GM21825 (cell line): Measurements from ENCODE around the gene LBP.
"Not testable (repeated sequence)": the region's sequence is repeated elsewhere in the genome, so short reads cannot be mapped to it uniquely, and the experiment has no call there.

Experiments used
- ATAC-seq: cut with Tn5 transposase; IDR thresholded peaks from one replicate; pipeline ENCODE4 v1.9.1; 2021; ENCODE audit warnings: mild to moderate bottlenecking, moderate library complexity; ENCODE audit not compliant: unreplicated experiment

LBP gene

DNA sequence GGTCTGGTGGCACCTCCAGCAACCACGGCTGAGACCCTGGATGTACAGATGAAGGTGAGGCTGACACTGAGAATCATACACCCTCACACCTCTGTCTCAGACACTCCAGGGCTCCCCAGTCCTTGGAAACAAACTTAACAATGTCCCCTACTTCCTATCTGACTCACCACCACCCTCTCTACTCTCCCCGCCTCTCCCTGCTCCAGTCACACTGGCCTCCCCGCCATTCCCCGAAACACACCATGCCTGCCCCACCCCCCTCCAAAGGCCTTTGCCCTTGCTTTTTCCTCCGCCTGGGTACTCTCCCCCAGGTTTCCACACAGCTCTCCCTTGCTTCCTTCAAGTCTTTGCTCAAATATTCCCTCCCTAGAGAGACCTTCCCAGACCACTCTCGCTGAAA lies 26.1 kb upstream of the LBP start:
- no peak for ATAC-seq

DNA sequence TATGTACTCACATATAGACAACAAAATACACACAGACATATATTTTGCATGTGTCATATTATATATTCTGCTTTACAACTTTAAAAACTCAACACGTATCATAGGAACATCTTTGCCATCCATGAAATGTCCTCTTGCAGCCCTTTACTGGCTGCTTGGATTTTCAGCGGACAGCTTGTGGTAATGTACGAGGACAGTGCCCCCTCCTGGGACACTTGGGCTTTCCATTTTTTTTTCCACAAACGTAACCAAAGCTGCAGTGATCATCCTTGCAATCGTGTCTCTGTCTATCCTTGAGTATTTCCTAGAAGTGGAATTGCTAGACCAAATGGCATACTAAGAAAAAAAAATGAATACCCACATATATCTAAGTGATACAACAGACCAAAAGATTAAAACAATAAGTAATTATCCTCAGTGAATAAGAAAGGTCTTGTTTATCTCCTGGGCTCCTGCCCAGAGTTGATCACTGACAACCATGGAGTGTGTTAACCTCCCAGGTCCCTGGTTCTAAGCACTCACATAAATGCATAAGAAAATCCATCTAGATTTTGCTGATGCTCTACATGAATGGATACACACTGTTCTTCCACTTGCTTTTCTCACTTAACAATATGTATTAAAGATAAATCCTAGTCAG lies 24.2 kb upstream of the LBP start:
- no peak for ATAC-seq

DNA sequence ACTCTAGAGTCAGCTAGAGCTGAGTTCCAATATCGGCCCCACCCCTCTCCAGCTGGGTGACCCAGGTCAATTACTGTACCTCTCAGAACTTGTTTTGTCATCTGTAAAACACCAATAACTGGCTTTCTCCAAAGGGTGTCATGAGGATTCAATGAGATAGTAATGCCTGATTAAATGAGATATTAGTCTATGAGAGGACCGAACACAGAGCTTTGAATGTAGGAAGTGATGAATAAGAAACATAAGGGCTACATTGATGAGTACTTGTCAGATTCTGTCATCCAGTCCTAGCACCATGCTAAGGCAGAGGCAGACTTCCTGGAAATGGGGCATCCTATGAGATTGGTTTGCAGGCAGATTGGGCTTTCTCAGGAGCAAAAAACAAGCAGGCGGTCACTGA lies 22.1 kb upstream of the LBP start:
- ATAC-seq = no peak

DNA sequence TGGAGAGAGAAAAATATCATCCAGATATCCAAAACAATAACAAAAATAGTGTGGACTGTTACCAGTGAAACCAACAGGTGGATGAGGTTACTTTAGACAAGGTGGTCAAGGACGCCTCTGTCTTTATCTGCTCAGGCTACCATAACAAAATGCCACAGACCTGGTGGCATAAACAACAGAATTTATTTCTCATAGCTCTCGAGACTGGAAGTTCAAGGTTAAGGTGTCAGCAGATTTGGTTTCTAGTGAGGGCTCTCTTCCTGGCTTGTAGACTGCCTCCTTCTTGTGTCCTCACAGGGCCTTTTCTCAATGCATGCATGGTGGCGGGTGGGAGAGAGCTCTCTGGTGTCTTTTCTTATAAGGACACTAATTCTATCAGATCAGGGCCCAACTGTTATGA lies 21.1 kb upstream of the LBP start:
- ATAC-seq = no peak

DNA sequence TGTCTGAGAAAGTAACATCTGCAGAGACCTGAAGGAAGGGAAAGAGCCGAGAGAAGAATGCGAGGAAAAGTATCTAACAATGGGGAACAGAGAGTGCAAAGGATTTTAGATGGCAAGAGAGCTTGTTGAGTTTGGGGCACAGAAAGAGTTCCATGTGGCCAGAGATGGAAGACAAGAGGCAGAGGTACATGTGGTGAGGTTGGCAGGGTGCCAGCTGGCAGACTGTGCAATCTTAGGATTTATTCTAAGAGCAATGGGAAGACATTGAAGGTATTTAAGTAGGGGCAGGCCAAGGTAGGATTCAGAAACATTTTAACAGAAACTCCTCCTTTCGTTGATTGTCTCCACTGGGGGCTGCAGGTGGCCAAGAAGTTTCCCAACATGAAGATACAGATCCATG lies 20.4 kb upstream of the LBP start:
- no peak for ATAC-seq

DNA sequence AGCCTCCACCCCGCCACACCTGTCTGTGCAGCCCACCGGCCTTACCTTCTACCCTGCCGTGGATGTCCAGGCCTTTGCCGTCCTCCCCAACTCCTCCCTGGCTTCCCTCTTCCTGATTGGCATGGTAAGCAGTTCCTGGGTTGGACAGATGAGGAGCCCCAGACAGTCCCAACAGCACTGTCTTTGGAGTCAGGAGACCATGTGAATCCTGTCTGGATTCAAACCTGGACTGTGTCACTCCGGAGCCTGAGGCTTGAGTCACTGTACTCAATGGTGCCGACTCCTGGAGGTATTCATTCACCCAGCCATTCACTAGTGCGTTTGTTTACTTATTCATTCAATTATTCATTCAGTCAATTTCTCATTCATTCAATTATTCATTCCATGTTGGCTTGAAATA lies 20.0 kb upstream of the LBP start:
- ATAC-seq = no peak

DNA sequence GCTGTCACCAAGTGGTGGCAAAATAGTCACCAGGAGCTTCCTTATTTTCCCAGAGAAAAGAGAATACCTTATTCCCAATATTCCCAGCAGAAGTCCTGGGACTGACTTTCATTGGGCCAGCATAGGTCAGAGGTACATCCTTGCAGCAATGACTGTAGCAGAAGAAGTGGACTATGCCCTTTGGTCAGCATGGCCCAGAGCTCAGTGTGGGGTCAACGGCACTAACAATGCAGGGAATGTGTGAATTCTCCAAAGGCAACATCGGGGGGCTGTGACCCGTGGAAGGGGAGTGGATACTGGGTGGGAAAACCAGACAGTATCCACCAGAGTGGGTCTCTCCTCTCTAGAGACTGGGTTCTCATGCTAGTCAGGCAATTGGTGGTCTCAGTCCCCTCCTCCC lies 15.6 kb upstream of the LBP start:
- ATAC-seq = no peak

DNA sequence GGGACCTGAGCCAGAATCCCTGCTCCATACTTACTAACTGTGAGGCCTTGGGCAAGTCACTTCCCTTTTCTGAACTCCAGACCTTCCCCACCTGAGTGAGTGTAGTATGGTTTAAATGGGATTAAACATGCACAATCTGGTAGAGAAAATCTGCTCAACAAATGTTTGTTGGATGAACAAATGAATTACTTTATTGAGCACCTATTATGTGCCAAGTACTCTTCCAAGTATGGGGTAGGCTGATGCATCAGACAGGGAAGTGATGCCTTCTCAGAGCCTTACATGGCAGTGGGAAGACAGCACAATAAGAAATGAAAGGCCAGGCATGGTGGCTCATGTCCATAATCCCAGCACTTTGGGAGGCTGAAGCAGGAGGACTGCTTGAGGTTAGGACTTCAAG lies 15.0 kb upstream of the LBP start:
- ATAC-seq = no peak

DNA sequence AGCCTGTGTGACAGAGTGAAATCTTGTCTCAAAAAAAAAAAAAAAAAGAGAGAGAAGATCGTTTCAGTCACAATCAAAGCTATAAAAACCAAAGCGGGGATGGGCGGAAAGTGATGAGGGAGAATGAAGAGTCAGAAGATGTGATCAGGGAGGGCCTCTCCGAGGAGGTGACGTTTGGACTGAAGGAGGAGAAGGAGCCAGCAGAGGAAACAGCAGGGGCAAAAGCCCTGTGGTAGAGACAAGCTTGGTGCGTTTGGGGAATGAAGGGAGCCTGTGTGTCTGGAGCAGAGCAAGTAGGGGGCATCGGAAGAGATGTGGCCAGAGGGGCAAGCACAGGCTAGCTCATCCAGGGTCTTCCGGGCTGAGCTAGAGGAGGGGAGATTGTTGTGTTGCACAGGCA lies 14.5 kb upstream of the LBP start:
- no peak for ATAC-seq

DNA sequence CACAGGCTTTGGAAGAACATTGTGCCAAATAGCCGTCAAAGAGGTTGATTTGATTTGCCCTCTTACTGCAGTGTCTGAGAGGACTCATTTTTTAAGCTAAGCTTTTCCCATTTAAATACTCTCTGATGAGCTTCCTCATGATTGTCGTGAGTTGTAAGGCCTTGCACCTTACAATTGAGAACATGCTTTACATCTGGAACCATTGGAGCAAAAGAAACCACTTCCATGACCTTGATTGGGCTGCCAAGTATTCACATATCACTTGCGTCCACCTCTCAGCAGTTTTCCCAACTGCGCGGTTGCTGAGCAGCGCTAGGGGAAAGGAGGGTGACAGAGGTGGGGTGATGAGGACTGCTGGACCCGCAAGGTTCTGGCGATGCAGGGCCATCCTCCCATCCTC lies 12.3 kb upstream of the LBP start:
- ATAC-seq = no peak

DNA sequence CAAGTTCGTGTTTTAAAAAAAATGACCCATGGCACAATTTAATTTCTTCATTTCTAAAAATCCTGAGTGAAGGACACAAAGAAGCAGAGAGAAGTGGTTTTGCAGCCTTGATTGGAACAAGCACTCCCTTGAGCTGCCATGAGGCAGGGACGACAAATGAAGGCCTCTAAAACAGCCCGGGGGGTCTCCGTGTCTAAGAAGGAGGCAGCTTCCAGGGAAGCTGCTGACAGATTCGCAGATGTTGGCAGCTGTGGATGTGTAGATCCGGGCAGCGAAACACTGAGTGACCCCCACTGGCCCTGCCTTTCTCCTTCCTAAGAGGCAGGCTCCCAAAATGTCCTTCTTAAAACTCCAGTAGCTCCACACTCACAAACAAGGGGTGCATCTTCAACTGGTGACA lies 9.6 kb upstream of the LBP start:
- ATAC-seq = no peak

DNA sequence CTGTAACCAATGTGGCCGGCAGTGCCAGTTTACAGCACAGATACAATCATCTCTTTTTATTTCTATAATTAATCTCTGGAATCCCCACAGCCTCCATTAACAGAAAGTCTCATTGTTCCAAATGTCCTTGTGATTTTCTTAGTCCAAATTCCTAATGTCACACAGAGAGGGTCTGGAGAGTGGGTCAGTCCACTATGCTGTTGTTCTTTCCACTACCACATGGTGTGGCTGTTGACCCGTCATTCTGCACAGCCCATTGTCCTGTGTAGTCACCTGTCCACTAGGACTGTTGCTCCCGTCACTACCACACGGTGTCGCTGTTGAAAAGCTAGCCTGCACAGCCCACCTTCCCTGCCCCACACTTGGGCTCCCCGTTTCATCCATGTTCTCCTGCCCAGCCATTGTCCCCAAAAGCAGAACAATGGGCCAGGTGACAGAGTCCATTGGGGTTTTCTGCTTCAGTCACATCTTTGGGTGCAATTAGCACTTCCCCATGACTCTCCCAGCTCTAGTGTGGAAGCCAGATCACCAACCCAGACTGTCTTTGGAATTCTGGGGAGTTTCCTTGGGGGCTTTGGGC lies 8.6 kb upstream of the LBP start:
- ATAC-seq = no peak

DNA sequence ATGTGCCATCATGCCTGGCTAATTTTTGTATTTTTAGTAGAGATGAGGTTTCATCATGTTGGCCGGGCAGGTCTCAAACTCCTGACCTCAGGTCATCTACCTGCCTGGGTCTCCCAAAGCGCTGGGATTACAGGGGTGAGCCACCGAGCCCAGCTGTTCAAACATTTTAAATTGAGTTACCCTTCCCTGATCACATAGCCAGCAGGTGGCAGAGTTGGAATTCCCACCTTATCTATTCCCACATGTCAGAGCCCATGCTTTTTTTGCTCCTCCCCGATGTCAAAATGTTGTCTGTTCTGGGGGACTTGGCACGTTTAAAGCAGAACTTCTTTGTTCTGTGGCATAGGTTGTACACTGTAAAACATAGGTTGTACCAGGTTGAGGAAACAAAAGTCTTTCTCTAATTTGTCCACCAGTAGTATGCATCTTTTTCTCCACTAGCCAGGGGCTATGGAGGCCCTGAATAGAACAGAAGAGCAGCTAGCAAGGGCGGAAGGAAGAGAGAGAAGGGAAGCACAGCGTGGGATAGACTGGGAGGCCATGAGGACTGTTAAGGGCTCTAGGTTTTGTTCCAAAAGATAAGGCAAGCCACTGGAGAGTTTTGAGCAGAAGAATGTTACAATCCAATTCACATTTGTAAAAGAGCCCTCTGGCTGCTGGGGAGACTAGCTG lies 7.3 kb upstream of the LBP start:
- ATAC-seq = no peak

DNA sequence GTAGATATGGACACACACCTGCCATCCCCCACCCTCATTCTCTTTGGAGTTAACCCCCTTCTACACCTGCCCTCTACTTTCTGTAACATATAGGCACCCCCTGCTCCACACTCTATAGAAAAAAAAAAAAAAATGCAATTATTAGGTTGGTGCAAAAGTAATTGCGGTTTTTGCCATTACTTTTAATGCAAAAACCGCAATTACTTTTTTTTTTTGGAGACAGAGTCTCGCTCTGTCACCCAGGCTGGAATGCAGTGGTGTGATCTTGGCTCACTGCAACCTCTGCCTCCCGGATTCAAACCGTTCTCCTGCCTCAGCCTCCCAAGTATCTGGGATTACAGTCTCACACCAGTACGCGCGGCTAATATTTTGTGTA lies 6.8 kb upstream of the LBP start:
- not testable (repeated sequence) for ATAC-seq

DNA sequence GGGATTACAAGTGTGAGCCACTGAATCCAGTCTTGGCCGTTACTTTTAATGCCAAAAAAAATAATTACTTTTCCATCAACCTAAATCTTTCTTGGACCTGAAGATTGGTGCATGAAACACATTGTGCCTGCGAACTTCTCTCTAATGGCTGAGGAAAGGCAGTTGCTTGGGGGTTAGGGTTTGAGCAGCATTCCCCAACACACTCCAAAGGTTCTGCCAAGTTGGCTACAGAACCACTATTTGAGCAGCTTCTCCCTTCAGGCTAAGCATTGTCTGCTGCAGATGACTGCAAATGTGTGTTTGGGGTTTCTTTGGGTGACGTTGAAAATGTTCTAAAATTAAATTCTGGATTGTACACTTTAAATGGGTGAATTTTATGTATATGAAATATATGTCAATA lies 6.3 kb upstream of the LBP start:
- no peak for ATAC-seq

DNA sequence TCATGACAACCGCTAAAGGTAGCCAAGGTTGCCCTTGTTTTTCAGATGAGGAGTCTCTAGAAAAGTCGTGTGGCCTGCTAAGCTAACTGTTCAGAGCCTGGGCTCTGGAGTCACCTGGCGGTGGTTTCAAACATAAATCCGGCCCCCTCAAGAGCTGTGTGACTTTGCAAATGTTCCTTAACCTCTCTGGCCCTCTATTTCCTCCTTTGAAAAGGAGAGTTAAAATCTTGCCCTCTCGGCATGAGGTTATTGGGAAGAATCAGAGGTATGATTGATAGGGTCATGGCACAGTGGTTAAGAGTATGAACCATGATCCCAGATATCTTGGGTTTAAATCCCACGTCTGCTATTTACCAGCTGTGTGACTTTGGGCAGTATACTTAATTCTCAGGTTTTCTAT lies 5.6 kb upstream of the LBP start:
- ATAC-seq = no peak

DNA sequence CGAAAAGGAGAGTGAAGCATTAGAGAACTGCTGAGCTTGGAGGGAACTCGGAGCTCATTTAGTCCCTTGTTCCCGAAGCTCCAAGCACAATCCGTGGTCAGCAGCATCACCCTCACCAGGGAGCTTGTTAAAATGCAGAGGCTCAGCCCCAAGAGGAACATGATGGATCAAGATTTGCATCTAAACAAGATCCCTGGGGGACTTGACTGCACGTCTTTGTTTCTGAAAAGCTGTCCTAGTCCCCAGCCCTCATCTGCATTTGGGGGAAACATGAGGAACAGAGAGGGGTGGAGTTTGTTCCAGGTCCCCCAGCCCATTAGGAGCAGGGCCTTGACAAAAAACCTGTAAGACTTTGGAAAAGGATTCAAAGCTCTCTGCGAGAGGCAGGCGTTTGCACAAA lies 4.1 kb upstream of the LBP start:
- no peak for ATAC-seq

DNA sequence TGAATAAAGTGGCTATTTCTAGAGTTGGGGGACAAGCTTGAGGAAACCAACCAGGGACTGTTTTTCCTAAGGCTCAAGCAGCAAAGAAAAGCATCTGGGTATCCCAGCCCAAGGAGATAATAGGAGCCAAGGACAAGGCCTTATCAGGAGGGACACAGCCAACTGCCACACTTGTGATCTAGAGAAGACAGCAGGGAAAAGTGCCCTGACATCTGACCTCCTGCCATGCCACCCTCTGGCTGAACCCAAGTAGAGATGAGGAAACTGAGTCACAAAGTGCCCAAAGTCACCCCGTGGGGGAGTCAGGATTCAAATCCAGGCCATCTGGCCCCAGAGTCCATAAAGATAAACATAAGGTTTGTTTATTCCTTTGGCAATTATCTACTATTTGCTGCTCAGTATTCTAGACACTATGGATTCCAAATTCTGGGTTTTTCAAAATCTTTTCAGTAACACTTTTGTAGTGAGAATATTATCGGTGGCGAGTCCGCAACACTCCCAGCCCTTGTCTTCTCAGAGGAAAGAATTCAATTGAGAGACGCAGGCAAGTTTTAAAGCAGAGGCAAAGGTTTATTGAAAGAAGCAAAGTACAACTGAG lies 3.5 kb upstream of the LBP start:
- no peak for ATAC-seq

DNA sequence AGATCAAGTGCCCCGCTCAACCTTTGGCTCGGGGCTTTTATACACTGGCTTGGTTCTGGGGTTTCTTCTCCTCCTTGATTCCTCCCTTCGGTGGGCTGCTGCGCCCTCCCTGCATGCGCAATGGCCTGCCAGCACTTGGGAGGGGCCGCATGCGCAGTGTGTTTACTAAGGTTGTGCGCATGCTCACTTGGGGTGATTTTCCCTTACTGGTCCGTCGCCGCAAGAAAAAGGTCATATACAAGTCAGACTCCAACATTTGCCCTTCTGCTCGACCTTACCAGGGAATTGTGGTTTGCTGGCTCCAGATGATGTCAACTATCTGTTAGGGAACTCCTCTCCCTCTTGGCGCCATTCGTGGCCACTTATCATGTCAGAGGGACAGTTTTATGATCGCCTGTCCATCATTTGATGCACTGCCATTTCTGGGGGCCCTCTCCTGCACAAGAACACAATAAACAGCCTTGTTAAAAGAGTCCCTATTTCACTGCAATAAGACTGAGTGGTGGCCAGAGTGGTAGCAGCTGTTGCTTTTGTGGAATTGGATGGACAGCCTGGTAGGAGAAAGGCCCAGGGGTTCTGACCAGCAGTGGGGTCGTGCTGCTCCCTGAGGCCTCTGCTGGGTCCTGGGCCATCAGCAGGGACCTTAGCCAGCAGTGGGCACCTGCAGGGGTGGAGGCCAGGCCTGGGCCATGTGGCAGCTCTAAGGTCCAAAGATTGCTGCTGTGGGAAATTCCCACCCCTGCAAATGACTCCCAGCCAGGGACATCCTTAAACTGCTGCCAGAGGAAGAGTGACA lies 2.8 kb upstream of the LBP start:
- ATAC-seq = no peak

DNA sequence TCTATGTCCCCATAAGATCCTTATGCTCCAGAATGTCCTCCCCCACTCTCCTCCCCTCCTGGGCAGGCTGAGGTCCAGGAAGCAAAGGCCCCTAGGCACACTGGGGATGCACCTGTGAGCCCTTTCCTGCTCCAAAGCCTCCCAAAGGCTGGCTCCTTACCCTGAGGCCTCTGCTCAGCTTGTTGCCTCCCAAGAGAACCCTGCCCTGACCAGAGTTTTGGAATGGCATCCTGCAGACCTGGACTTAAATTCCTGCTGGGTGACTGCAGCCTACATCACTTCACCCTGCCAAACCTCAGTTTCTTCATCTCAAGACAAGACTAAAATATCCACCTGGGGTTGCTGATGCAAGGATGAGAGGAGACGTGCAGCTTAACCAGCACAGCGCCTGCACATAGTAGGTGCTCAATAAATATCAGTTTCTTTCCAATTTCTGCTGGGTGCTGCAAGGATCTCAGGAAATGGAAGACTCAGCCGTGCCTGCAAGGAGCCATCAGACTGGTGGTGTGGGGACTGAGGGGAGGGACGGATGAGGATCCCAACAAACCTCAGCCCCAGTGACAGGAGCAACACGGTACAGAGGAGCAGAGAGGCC lies 2.1 kb upstream of the LBP start:
- ATAC-seq = no peak

DNA sequence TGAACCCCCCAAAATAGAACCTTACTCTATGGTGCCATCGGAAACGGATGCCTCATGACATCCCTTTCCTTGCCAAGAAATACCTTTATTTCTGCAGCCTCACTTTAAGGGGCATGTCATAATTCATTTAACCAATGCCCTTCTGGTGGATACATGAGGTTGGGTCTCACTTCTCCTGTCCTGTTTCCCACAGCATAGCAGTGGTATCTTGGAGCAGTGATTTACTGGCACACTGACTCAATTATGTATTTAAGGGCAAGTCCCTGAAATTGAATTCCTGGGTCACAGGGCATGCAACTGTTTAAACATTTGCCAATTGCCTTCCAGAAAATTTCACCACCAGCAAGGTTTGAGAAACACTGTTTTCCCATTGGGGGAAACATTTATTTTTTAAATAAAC lies 639 bp upstream of the LBP start:
- no peak for ATAC-seq
